ENCODE data around the gene UNC5B. TPM values are rescaled to one million over a fixed set of nuclear protein-coding genes. Genes with fewer than 3 reads are reported as not detected.

Gene UNC5B
- total RNA-seq, 2 donors from 2014 or later = 10.4 to 11.2 TPM

GRCh38 chr10:71254834-71255549, 42.6 kb downstream of the UNC5B start:
- TF ChIP-seq CTCF (IDR thresholded peaks at IDR 0.05) (no peak), POLR2A (IDR thresholded peaks at IDR 0.05) (no peak)
- H3K4me3 ChIP-seq = no peak overlapping the region
- no peaks in the 10 kb centered on the region for H3K9me3 ChIP-seq
- intact Hi-C loops (cut with DNase I) = no loop called here
- no peaks in the 10 kb centered on the region for H3K4me1 ChIP-seq
- DNase-seq (no peak), ATAC-seq (no peak)
- H3K27ac ChIP-seq = no peak overlapping the region
- H3K27me3 ChIP-seq = no peaks in the 10 kb centered on the region
- WGBS, 2 donors = 81 to 87% methylated on average over 9 of the region's 9 CpGs
- no peaks in the 10 kb centered on the region for H3K36me3 ChIP-seq (replicated peaks in 1 of 2; ENCODE audit: insufficient read depth in 1 of 2, low read depth in 2 of 2)

- H3K27me3 ChIP-seq = no peaks in the 10 kb centered on the region
- ATAC-seq (peak; percentile 32), DNase-seq (no peak)
- no peak overlapping the region for H3K4me3 ChIP-seq
- no peak overlapping the region for H3K27ac ChIP-seq
- no peaks in the 10 kb centered on the region for H3K9me3 ChIP-seq
- H3K36me3 ChIP-seq (replicated peaks in 1 of 2; ENCODE audit: insufficient read depth in 1 of 2, low read depth in 2 of 2) = no peaks in the 10 kb centered on the region
- 81 to 91% methylated on average over 4 of the region's 4 CpGs for WGBS, 2 donors
- intact Hi-C loops (cut with DNase I) = no loop called here
- TF ChIP-seq POLR2A (IDR thresholded peaks at IDR 0.05) = no peak
- TF ChIP-seq CTCF (IDR thresholded peaks at IDR 0.05) = no peak
- H3K4me1 ChIP-seq = no peaks in the 10 kb centered on the region
Observed at GRCh38 chr10:71255550-71255807, 43.1 kb downstream of the UNC5B start.

- intact Hi-C loops (cut with DNase I) = no loop called here
- H3K9me3 ChIP-seq = no peaks in the 10 kb centered on the region
- no peaks in the 10 kb centered on the region for H3K27me3 ChIP-seq
- no peaks in the 10 kb centered on the region for H3K4me1 ChIP-seq
- H3K27ac ChIP-seq = no peak overlapping the region
- ATAC-seq = no peak
- peak in 1 of 4 donors; percentile 50 for DNase-seq
- no peak for TF ChIP-seq POLR2A (IDR thresholded peaks at IDR 0.05)
- no peak overlapping the region for H3K4me3 ChIP-seq
- WGBS, 2 donors = 64 to 66% methylated on average over 6 to 17 of the region's 17 CpGs
- H3K36me3 ChIP-seq (replicated peaks in 1 of 2; ENCODE audit: insufficient read depth in 1 of 2, low read depth in 2 of 2) = no peaks in the 10 kb centered on the region
Observed at GRCh38 chr10:71255808-71256660, 43.7 kb downstream of the UNC5B start.

GRCh38 chr10:71256661-71257318, 44.4 kb downstream of the UNC5B start:
- ATAC-seq (no peak), DNase-seq (no peak)
- intact Hi-C loops (cut with DNase I) = no loop called here
- Histone ChIP-seq H3K36me3 (replicated peaks in 1 of 2; ENCODE audit: insufficient read depth in 1 of 2, low read depth in 2 of 2) (no peaks in the 10 kb centered on the region), H3K9me3 (no peaks in the 10 kb centered on the region), H3K27ac (no peak overlapping the region), H3K4me1 (no peaks in the 10 kb centered on the region), H3K27me3 (no peaks in the 10 kb centered on the region), H3K4me3 (no peak overlapping the region)
- 71 to 73% methylated on average over 6 to 8 of the region's 8 CpGs for WGBS, 2 donors
- TF ChIP-seq POLR2A (IDR thresholded peaks at IDR 0.05) (no peak), CTCF (IDR thresholded peaks at IDR 0.05) (no peak)

- Histone ChIP-seq H3K9me3 (no peaks in the 10 kb centered on the region), H3K4me1 (no peaks in the 10 kb centered on the region), H3K27me3 (no peaks in the 10 kb centered on the region), H3K27ac (no peak overlapping the region), H3K36me3 (replicated peaks in 1 of 2; ENCODE audit: insufficient read depth in 1 of 2, low read depth in 2 of 2) (no peaks in the 10 kb centered on the region), H3K4me3 (no peak overlapping the region)
- no peak for DNase-seq
- 74 to 76% methylated on average over 8 to 10 of the region's 11 CpGs for WGBS, 2 donors
- ATAC-seq = no peak
- TF ChIP-seq POLR2A (IDR thresholded peaks at IDR 0.05) (no peak), CTCF (IDR thresholded peaks at IDR 0.05) (no peak)
- intact Hi-C loops (cut with DNase I) = no loop called here
Observed at GRCh38 chr10:71257319-71257997, 45.1 kb downstream of the UNC5B start.
